GM10266 (cell line): ENCODE results near the gene CCDC186.

Experiments
- DNase-seq: peaks from one replicate; pipeline ENCODE4 v3.0.0; 2012; ENCODE audit errors: extremely low spot score
- TF ChIP-seq, protein P1 (sequence below): IDR thresholded peaks from 2 replicates; pipeline ENCODE4 v1.5.1; 2012; ENCODE audit warnings: mild to moderate bottlenecking, low read depth; ENCODE audit not compliant: control insufficient read depth, insufficient read depth; ENCODE audit errors: missing control alignments

The CCDC186 gene

DNA sequence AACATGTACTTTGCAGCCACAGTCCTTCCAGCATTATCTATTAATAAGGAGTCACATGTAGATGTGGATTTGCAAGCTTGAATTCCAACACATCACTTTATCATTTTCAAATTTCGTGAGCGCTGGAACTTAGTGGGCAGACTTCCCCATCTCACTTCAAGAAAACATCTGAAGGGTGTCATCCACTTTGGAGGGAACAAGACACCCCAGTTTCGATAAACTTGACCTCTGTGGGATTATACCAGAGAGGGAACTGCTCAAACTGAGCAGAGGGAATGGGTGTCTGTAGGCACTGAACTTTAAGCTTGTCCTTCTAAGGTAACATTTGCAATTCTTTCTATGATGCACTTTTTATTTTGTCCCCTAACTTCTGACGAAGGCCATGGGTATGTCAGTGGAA, 102.8 kb downstream of the CCDC186 start:
- DNase-seq, result no peak
- TF ChIP-seq, protein P1, sequence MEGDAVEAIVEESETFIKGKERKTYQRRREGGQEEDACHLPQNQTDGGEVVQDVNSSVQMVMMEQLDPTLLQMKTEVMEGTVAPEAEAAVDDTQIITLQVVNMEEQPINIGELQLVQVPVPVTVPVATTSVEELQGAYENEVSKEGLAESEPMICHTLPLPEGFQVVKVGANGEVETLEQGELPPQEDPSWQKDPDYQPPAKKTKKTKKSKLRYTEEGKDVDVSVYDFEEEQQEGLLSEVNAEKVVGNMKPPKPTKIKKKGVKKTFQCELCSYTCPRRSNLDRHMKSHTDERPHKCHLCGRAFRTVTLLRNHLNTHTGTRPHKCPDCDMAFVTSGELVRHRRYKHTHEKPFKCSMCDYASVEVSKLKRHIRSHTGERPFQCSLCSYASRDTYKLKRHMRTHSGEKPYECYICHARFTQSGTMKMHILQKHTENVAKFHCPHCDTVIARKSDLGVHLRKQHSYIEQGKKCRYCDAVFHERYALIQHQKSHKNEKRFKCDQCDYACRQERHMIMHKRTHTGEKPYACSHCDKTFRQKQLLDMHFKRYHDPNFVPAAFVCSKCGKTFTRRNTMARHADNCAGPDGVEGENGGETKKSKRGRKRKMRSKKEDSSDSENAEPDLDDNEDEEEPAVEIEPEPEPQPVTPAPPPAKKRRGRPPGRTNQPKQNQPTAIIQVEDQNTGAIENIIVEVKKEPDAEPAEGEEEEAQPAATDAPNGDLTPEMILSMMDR, result no peak
